GM12865 (cell line): ENCODE data around the gene PRDM11.

ENCODE experiments used
- DNase-seq: peaks from one replicate; pipeline ENCODE4 v3.0.0; 2010; ENCODE audit warnings: low read depth
- H3K4me3 ChIP-seq: 2 replicates; pipeline ENCODE4 v1.5.1; 2011; ENCODE audit warnings: mild to moderate bottlenecking, low read depth, low read length, control low read depth
- TF ChIP-seq, protein P1 (sequence below): IDR thresholded peaks from 2 replicates; pipeline ENCODE4 v1.5.1; 2011; ENCODE audit warnings: low read length, control low read depth, low read depth, inconsistent platforms; ENCODE audit not compliant: insufficient read depth; ENCODE audit errors: missing control alignments

PRDM11 gene

DNA sequence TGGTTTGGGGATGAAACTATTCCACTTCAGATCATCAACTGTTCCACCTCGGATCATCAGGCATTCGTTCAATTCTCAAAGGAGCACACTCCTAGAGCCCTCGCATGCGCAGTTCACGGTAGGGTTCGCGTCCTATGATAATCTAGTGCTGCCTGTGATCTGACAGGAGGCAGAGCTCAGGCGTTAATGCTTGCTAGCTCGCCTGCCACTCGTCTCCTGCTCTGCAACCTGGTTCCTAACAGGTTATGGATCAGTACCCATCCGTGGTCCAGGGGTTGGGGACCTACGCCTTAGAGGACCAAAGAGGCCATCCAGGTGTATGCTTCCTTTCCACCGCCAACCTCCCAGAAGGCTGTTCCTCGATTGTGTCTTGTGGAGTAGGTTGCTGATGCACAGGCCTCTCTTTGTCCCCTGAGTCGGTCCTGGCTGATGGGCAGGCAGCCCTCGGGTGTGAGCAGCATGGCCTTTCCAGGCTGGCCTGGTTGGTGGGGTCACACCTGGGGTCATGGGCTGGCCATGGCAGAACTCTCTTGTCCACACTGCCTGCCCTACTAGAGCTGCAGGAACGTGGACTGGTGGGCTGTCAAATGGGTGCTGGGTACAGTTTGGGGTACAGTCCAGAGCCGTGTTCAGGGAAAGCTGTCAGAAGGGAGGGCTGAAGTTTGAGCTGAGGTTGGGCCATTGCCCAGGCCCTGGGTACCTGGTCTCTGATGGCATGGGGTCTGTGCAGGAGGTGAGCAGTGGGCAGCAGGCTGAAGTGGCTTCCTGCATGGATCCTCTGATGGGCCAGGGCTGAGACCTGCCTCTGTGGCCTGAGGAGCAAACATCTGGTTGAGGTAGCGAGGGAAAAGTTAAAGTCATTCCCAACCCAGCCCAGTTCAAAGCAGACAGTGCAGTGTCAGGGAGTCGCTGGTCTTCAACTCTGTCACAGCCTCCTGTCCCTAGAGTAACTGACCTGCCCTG, 11.1 kb downstream of the PRDM11 start:
- DNase-seq, result no peak
- no peak overlapping the region for H3K4me3 ChIP-seq
- TF ChIP-seq, protein P1, sequence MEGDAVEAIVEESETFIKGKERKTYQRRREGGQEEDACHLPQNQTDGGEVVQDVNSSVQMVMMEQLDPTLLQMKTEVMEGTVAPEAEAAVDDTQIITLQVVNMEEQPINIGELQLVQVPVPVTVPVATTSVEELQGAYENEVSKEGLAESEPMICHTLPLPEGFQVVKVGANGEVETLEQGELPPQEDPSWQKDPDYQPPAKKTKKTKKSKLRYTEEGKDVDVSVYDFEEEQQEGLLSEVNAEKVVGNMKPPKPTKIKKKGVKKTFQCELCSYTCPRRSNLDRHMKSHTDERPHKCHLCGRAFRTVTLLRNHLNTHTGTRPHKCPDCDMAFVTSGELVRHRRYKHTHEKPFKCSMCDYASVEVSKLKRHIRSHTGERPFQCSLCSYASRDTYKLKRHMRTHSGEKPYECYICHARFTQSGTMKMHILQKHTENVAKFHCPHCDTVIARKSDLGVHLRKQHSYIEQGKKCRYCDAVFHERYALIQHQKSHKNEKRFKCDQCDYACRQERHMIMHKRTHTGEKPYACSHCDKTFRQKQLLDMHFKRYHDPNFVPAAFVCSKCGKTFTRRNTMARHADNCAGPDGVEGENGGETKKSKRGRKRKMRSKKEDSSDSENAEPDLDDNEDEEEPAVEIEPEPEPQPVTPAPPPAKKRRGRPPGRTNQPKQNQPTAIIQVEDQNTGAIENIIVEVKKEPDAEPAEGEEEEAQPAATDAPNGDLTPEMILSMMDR, result no peak

DNA sequence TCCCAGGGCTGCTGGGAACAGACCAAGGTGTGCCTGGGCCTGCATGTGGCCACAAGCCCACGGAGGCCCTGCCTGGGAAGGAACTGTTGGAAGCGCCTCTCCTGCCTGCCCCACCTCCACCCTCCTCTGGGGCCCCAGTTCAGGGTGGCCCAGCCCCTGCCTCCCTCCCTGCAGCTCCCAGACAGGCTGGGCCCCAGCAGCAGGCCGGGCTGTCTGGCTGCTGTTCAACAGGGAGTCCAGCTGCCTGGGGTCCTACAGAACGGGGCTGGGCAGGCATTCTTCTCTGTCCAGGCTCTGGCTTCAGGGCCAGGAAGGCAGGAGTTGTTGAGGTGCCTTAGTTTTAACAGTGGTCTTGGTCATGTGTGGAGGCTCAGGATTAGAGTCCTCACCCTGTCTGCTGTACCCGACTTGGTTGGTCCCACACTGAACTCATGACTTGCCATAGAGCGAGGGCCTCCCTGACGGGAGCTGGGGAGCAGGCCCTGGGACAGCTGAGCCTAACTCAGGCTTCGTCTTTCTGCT, 11.8 kb downstream of the PRDM11 start:
- DNase-seq, result no peak
- no peak overlapping the region for H3K4me3 ChIP-seq
- TF ChIP-seq, protein P1, result no peak

DNA sequence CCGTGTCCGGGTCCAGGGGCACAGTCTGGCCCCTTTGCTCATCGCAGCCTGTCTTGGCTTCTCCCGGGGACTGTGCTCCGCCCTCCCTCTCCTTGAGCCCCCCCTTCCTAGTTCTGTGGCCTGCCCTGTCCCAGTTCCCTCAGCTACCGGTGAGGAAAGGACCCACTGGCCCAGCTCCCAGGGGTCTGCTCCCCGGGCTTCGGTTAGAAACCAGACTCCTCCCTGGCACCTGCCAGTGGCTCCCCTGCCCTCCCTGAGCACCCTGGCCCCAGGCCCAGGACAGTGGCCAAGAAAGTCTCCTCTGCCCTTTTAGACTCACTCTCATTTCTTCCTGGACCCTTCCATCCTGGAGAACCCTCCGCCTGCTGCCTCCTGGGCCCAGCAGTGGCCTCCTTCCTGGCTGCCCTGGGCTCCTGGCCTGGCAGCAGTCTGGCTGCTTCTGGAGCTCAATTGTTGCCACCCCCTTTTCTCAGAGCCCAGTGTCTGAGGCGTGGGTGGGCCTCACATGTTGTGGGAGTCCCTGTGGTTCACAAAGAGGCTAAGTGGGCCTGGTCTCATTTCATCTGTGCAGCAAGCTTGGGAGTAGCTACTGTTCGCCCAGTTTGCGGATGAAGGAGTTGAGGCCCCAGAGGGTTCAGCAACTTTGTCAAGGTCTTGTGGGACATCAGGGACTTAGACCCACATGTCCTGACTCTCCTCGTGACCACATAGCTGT, 12.6 kb downstream of the PRDM11 start:
- no peak overlapping the region for H3K4me3 ChIP-seq
- no peak for DNase-seq
- TF ChIP-seq, protein P1, result no peak

DNA sequence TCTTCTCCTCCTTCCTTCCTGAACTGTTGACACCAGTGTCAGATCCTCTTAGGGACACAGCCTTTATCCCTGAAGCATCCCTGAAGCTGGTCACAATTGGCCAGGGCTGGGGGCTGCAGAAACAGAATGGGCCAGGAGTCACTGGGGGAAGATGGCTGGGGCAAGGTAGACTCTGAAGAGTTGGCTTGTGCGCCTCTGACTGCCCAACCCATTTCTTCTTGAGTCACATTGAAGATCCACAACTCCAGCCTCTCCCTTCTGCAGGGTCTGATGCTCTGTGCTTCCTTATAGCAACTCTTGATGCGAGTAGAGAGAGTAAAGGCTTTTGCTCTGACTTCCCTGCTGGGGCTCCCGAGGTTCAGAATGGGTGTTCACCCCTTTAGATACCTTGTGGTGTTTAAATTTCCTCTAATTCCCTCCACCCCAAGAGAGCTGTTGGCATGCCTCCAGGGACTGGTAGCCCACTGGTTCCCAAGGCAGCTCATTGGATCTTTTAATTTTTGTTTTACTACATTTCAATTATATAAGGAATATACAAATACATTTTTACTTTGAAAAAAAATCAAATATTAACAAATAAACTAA, 13.4 kb downstream of the PRDM11 start:
- no peak for DNase-seq
- H3K4me3 ChIP-seq, result no peak overlapping the region
- TF ChIP-seq, protein P1, result no peak

- H3K4me3 ChIP-seq, result no peak overlapping the region
- TF ChIP-seq, protein P1, result no peak
- DNase-seq, result no peak
These were observed 15.0 kb downstream of the PRDM11 start for GRCh38 chr11:45161252-45162063.

GRCh38 chr11:45162064-45162375, 15.6 kb downstream of the PRDM11 start:
- DNase-seq, result no peak
- TF ChIP-seq, protein P1, result no peak

More at GRCh38 chr11:45162064-45162375, 15.6 kb downstream of the PRDM11 start:
- no peak overlapping the region for H3K4me3 ChIP-seq
